H1 (cell line): ENCODE results near the gene MGLL. TPM values are rescaled to one million over a fixed set of nuclear protein-coding genes. Genes with fewer than 3 reads are reported as not detected.

ENCODE experiments used
- CTCF ChIA-PET: fragments of 300-600 bp; sonication (Branson Sonifier 250); formaldehyde crosslinking; loops from one replicate; lab custom pipeline; 2021; ENCODE audit not compliant: partially characterized antibody; lab: Charles Lee
- POLR2A ChIA-PET: fragments of 300-600 bp; sonication (Branson Sonifier 250); formaldehyde crosslinking; loops from one replicate; lab custom pipeline; 2021; ENCODE audit warnings: inconsistent platforms; ENCODE audit not compliant: partially characterized antibody; lab: Charles Lee
- DNase-seq, 2 experiments: peaks; one replicate each; pipeline versions ENCODE4 v3.0.0 to v3.0.0-alpha.2; 2010 to 2022; ENCODE audit warnings: low spot score in 2 of 2, low read depth in 1 of 2, mixed read lengths in 1 of 2
- FAIRE-seq: peaks from 2 replicates; lab custom pipeline; 2011; peaks lifted over from hg19 to GRCh38; lab: Jason Lieb, UNC
- H2AFZ ChIP-seq: 2 replicates; pipeline ENCODE4 v1.8.1; 2012; ENCODE audit warnings: low read length, inconsistent platforms
- H2AK5ac ChIP-seq: 2 replicates; pipeline ENCODE4 v1.6.1; 2013; ENCODE audit warnings: low read depth, low read length
- H2BK120ac ChIP-seq: replicated peaks from 2 replicates; pipeline ENCODE3; 2013; ENCODE audit warnings: low read depth, low read length, inconsistent platforms
- H2BK12ac ChIP-seq: 2 replicates; pipeline ENCODE4 v1.6.1; 2013; ENCODE audit warnings: low read depth, low read length
- H2BK15ac ChIP-seq: 2 replicates; pipeline ENCODE4 v1.6.1; 2013; ENCODE audit warnings: low read length
- H2BK20ac ChIP-seq: 2 replicates; pipeline ENCODE4 v1.6.1; 2013; ENCODE audit warnings: low read length
- H2BK5ac ChIP-seq: 2 replicates; pipeline ENCODE4 v1.6.1; 2013; ENCODE audit warnings: low read depth, low read length
- H3K14ac ChIP-seq: 2 replicates; pipeline ENCODE4 v1.6.1; 2013; ENCODE audit warnings: inconsistent platforms; ENCODE audit not compliant: insufficient read length
- H3K18ac ChIP-seq: 2 replicates; pipeline ENCODE4 v1.6.1; 2013; ENCODE audit warnings: low read length; ENCODE audit errors: extremely low read depth
- H3K23ac ChIP-seq: 2 replicates; pipeline ENCODE4 v1.6.1; 2013; ENCODE audit warnings: inconsistent platforms; ENCODE audit not compliant: insufficient read length
- H3K23me2 ChIP-seq: 2 replicates; pipeline ENCODE4 v1.6.1; 2013; ENCODE audit warnings: low read depth, low read length
- H3K27ac ChIP-seq: 2 replicates; pipeline ENCODE4 v1.6.1; 2011; ENCODE audit warnings: low read depth, low read length, inconsistent platforms
- H3K27me3 ChIP-seq, 4 experiments: replicated peaks in 1 of 4; 1 replicate in 1 of 4; 2 replicates in 3 of 4; pipeline versions ENCODE4 v1.6.1 to v1.8.1; 2011 to 2013; ENCODE audit warnings: low read length in 3 of 4, mild to moderate bottlenecking in 3 of 4, inconsistent platforms in 2 of 4, mixed read lengths in 2 of 4, moderate library complexity in 1 of 4; ENCODE audit not compliant: control insufficient read depth in 3 of 4, insufficient read depth in 3 of 4; ENCODE audit errors: extremely low read depth in 1 of 4
- H3K36me3 ChIP-seq, 4 experiments: 2 replicates each; pipeline versions ENCODE4 v1.6.1 to v1.8.1; 2011 to 2013; ENCODE audit warnings: mild to moderate bottlenecking in 4 of 4, low read length in 3 of 4, moderate library complexity in 2 of 4, control low read depth in 1 of 4, inconsistent platforms in 1 of 4; ENCODE audit not compliant: insufficient read depth in 4 of 4, control insufficient read depth in 2 of 4
- H3K4ac ChIP-seq: replicated peaks from 2 replicates; pipeline ENCODE3; 2013; ENCODE audit warnings: low read length, low read depth, mixed read lengths, inconsistent platforms; ENCODE audit not compliant: insufficient read length
- H3K4me1 ChIP-seq, 4 experiments: replicated peaks in 1 of 4; 1 replicate in 1 of 4; 2 replicates in 3 of 4; pipeline versions ENCODE4 v1.6.1 to v1.8.1; 2011 to 2013; ENCODE audit warnings: low read length in 3 of 4, inconsistent platforms in 2 of 4, mixed read lengths in 1 of 4; ENCODE audit not compliant: insufficient read depth in 4 of 4, control insufficient read depth in 3 of 4
- H3K4me2 ChIP-seq, 2 experiments: 2 replicates each; pipeline versions ENCODE4 v1.6.1 to v1.8.1; 2011 to 2013; ENCODE audit warnings: low read depth in 2 of 2, low read length in 2 of 2, control low read depth in 1 of 2, inconsistent platforms in 1 of 2, mild to moderate bottlenecking in 1 of 2; ENCODE audit not compliant: insufficient read depth in 1 of 2
- H3K4me3 ChIP-seq, 4 experiments: fragments of 200-600, 300-600 bp in 1 of 4; sonication (generic), shearing (Covaris generic), sonication (Bioruptor Twin) in 1 of 4; 2 replicates each; pipeline versions ENCODE4 v1.5.1 to v1.8.1; 2011 to 2016; ENCODE audit warnings: low read length in 4 of 4, low read depth in 3 of 4, control low read depth in 2 of 4, inconsistent platforms in 2 of 4, mild to moderate bottlenecking in 2 of 4, mixed read lengths in 1 of 4, moderate library complexity in 1 of 4; ENCODE audit not compliant: insufficient read depth in 2 of 4; ENCODE audit errors: extremely low read depth in 1 of 4
- H3K56ac ChIP-seq: replicated peaks from 2 replicates; pipeline ENCODE3; 2013; ENCODE audit warnings: low read depth, mild to moderate bottlenecking, mixed read lengths, low read length, inconsistent platforms; ENCODE audit not compliant: insufficient read length
- H3K79me1 ChIP-seq: 2 replicates; pipeline ENCODE4 v1.6.1; 2013; ENCODE audit warnings: low read depth, low read length, control low read depth
- H3K79me2 ChIP-seq, 2 experiments: 2 replicates each; pipeline versions ENCODE4 v1.6.1 to v1.8.1; 2012 to 2013; ENCODE audit warnings: low read length in 2 of 2, mild to moderate bottlenecking in 2 of 2, inconsistent platforms in 1 of 2; ENCODE audit not compliant: insufficient read depth in 2 of 2, control insufficient read depth in 1 of 2
- H3K9ac ChIP-seq, 4 experiments: replicated peaks in 1 of 4; 1 replicate in 1 of 4; 2 replicates in 3 of 4; pipeline versions ENCODE4 v1.6.1 to v1.8.1; 2011 to 2013; ENCODE audit warnings: low read depth in 3 of 4, low read length in 3 of 4, control low read depth in 2 of 4, mild to moderate bottlenecking in 2 of 4, moderate library complexity in 2 of 4, inconsistent platforms in 1 of 4; ENCODE audit errors: extremely low read depth in 1 of 4
- H3K9me3 ChIP-seq, 2 experiments: 2 replicates each; pipeline versions ENCODE4 v1.6.1 to v1.8.1; 2012 to 2013; ENCODE audit warnings: mild to moderate bottlenecking in 2 of 2, moderate library complexity in 2 of 2, control low read depth in 1 of 2, inconsistent platforms in 1 of 2, low read depth in 1 of 2, low read length in 1 of 2, mixed read lengths in 1 of 2; ENCODE audit not compliant: insufficient read depth in 2 of 2
- H4K20me1 ChIP-seq, 2 experiments: replicated peaks in 1 of 2; 2 replicates each; pipeline versions ENCODE3 to v1.8.1; 2011 to 2013; ENCODE audit warnings: inconsistent platforms in 2 of 2, low read length in 2 of 2, mild to moderate bottlenecking in 1 of 2; ENCODE audit not compliant: insufficient read depth in 2 of 2, control insufficient read depth in 1 of 2
- H4K5ac ChIP-seq: 2 replicates; pipeline ENCODE4 v1.6.1; 2013; ENCODE audit warnings: low read length, low read depth, mixed read lengths, inconsistent platforms; ENCODE audit not compliant: insufficient read length
- H4K8ac ChIP-seq: 2 replicates; pipeline ENCODE4 v1.8.0; 2013; ENCODE audit warnings: mild to moderate bottlenecking, moderate library complexity, low read length, inconsistent platforms; ENCODE audit not compliant: insufficient read depth; ENCODE audit errors: extremely low read depth
- H4K91ac ChIP-seq: replicated peaks from 2 replicates; pipeline ENCODE3; 2013; ENCODE audit warnings: low read length, mixed read lengths, inconsistent platforms; ENCODE audit not compliant: insufficient read length
- BACH1 ChIP-seq: IDR thresholded peaks from 2 replicates; pipeline ENCODE4 v1.6.1; 2012; ENCODE audit warnings: low read length, improper control_type of control experiment
- CBX8 ChIP-seq: fragments of 300-800, 300-1000 bp; sonication (generic); IDR thresholded peaks from 2 replicates; pipeline ENCODE4 v1.7.1; 2016; ENCODE audit warnings: low read depth, low read length, borderline replicate concordance
- CEBPB ChIP-seq: IDR thresholded peaks from 2 replicates; pipeline ENCODE4 v1.6.1; 2012; ENCODE audit warnings: low read depth, low read length
- GABPA ChIP-seq: IDR thresholded peaks from 2 replicates; pipeline ENCODE4 v1.6.1; 2011; ENCODE audit warnings: mild to moderate bottlenecking, low read length, moderate library complexity, borderline replicate concordance; ENCODE audit not compliant: insufficient read depth
- HDAC2 ChIP-seq, 2 experiments: fragments of 300-600 bp in 1 of 2; sonication (generic) in 1 of 2; IDR thresholded peaks; 2 replicates each; pipeline ENCODE4 v1.6.1; 2011 to 2012; ENCODE audit warnings: low read depth in 2 of 2, low read length in 2 of 2, mild to moderate bottlenecking in 2 of 2, moderate library complexity in 2 of 2, borderline replicate concordance in 1 of 2, inconsistent platforms in 1 of 2
- JUN ChIP-seq: IDR thresholded peaks from 2 replicates; pipeline ENCODE4 v1.6.1; 2011; ENCODE audit warnings: low read depth, mild to moderate bottlenecking, improper control_type of control experiment, low read length
- RBBP5 ChIP-seq: IDR thresholded peaks from 2 replicates; pipeline ENCODE4 v1.7.1; 2012; ENCODE audit warnings: low read depth, mild to moderate bottlenecking, inconsistent platforms, low read length, moderate library complexity, borderline replicate concordance
- SAP30 ChIP-seq: fragments of 300-600 bp; sonication (generic); IDR thresholded peaks from 2 replicates; pipeline ENCODE4 v1.7.1; 2012; ENCODE audit warnings: low read length, moderate library complexity, mild to moderate bottlenecking, inconsistent platforms; ENCODE audit not compliant: insufficient read depth, insufficient replicate concordance
- SIN3A ChIP-seq, 2 experiments: IDR thresholded peaks in 1 of 2; conservative IDR thresholded peaks in 1 of 2; 2 replicates each; pipeline ENCODE4 v1.6.1; 2011 to 2012; ENCODE audit warnings: low read length in 2 of 2, improper control_type of control experiment in 1 of 2, low read depth in 1 of 2, mild to moderate bottlenecking in 1 of 2
- SP4 ChIP-seq: IDR thresholded peaks from 2 replicates; pipeline ENCODE4 v1.6.1; 2012; ENCODE audit warnings: low read length, inconsistent platforms
- SRF ChIP-seq: IDR thresholded peaks from 2 replicates; pipeline ENCODE4 v1.6.1; 2011; ENCODE audit warnings: mild to moderate bottlenecking, low read depth, low read length, moderate library complexity
- TBP ChIP-seq: IDR thresholded peaks from 2 replicates; pipeline ENCODE4 v1.6.1; 2011; ENCODE audit warnings: low read depth, low read length, improper control_type of control experiment
- TEAD4 ChIP-seq: IDR thresholded peaks from 2 replicates; pipeline ENCODE4 v1.6.1; 2012; ENCODE audit warnings: low read depth, low read length, inconsistent platforms, mixed read lengths
- WGBS, 2 experiments: shearing (Covaris generic) in 1 of 2; methylation state at CpG; one replicate each; pipeline versions ENCODE4 v1.1.6 to v1.1.7; 2013 to 2015; ENCODE audit warnings: low lambda C conversion rate in 2 of 2, mixed read lengths in 2 of 2, inconsistent platforms in 1 of 2, low coverage in 1 of 2, missing lambda C conversion rate in 1 of 2; ENCODE audit not compliant: insufficient replicate concordance in 2 of 2, insufficient coverage in 1 of 2, insufficient read length in 1 of 2; ENCODE audit errors: extremely low coverage in 1 of 2, missing lambda C conversion rate in 1 of 2; 5-methylcytosine and 5-hydroxymethylcytosine counted together
- polyA plus RNA-seq, 7 experiments: library from polyadenylated mRNA; depleted of rRNA in 3 of 7; stranded (reverse) in 5 of 7; unstranded in 2 of 7; fragments of >200 nt in 5 of 7; fragments of 200-250 nt in 2 of 7; gene quantifications; 1 replicate in 5 of 7; 2 replicates in 1 of 7; 4 replicates in 1 of 7; pipeline versions ENCODE4 v1.2.1 to v1.2.3, GENCODE V29; 2011 to 2013; ENCODE audit warnings: missing spikeins in 2 of 7, mixed read lengths in 2 of 7
- total RNA-seq: library from RNA; stranded (reverse); fragmentation: NEBNext Ultra II Directional; extraction: Animal tissue kit (Norgen Biotek cat#: 25700); gene quantifications from 2 replicates; pipeline ENCODE4 v1.2.1, GENCODE V29; 2021

MGLL gene
- total and polyA plus RNA-seq, 2 of the 8 experiments (the other 6 are each of a cell fraction or from before 2014, with no cell fraction given) = 0.05 to 0.34 TPM

GRCh38 chr3:127769284-127770081 is 52.8 kb downstream of the MGLL start:
- Histone ChIP-seq H3K79me2 (no peaks in the 10 kb centered on the region), H3K9me3 (no peaks in the 10 kb centered on the region), H2AK5ac (no peak overlapping the region), H4K5ac (no peak overlapping the region), H3K27me3 (no peaks in the 10 kb centered on the region), H4K91ac (no peak overlapping the region), H3K36me3 (no peaks in the 10 kb centered on the region), H2BK12ac (no peak overlapping the region), H4K20me1 (no peaks in the 10 kb centered on the region), H3K4me3 (no peak overlapping the region), H3K9ac (no peak overlapping the region), H2AFZ (no peak overlapping the region), H2BK20ac (no peak overlapping the region), H3K56ac (no peak overlapping the region), H2BK5ac (no peak overlapping the region), H3K18ac (no peak overlapping the region), H3K14ac (no peak overlapping the region), H3K4me1 (no peaks in the 10 kb centered on the region), H2BK120ac (no peak overlapping the region), H3K4ac (no peak overlapping the region), H3K23me2 (no peaks in the 10 kb centered on the region), H3K23ac (no peak overlapping the region), H3K27ac (no peak overlapping the region), H2BK15ac (no peak overlapping the region), H4K8ac (no peak overlapping the region), H3K4me2 (no peak overlapping the region), H3K79me1 (no peaks in the 10 kb centered on the region)
- POLR2A ChIA-PET = no interaction called here
- FAIRE-seq = no peak
- WGBS, 2 experiments = 92% methylated on average over 13 of the region's 13 CpGs; no CpG with 5 or more reads in 1 of the 2 experiments
- CTCF ChIA-PET = interaction anchor here (0.6 to 2.3 kb wide), 8 partner anchors 8 to 221 kb away, joined by 3 to 11 read pairs (median 4); no protein-coding TSS in a partner anchor
- DNase-seq = no peak
- TF ChIP-seq TBP (no peak), BACH1 (no peak), GABPA (no peak), SP4 (no peak), SIN3A (conservative IDR thresholded peaks at IDR 0.05 in 1 of 2, IDR thresholded peaks at IDR 0.05 in 1 of 2; ENCODE audit: low read depth in 1 of 2, low read length in 2 of 2) (no peak), SRF (no peak), TEAD4 (no peak), SAP30 (no peak), HDAC2 (IDR thresholded peaks at IDR 0.05; ENCODE audit: borderline replicate concordance in 1 of 2, low read depth in 2 of 2, low read length in 2 of 2) (no peak), CBX8 (no peak), JUN (no peak), RBBP5 (no peak), CEBPB (no peak)
